Uterus (tissue), 4 donors: Measurements from ENCODE around the gene ATP6AP1. TPM values are rescaled to one million over a fixed set of nuclear protein-coding genes. Genes with fewer than 3 reads are reported as not detected.
A peak's percentile ranks its signal among the peaks of the same experiment; 100 is the strongest.

ENCODE experiments used
- DNase-seq, 2 donors: peaks; one replicate each; pipeline ENCODE4 v3.0.0-alpha.2; 2019 to 2020
- H3K27ac ChIP-seq, 2 donors: fragments of 200-600 bp; sonication (generic); 1 replicate in 1 of 2; 2 replicates in 1 of 2; pipeline ENCODE4 v1.5.1; 2016 to 2018
- H3K27me3 ChIP-seq, 2 donors: fragments of 200-600 bp; sonication (generic); one replicate each; pipeline ENCODE4 v1.5.1; 2018 to 2019; ENCODE audit warnings: control low read depth in 1 of 2
- H3K36me3 ChIP-seq, 2 donors: fragments of 200-600 bp; sonication (generic); one replicate each; pipeline ENCODE4 v1.5.1; 2019; ENCODE audit warnings: control low read depth in 1 of 2
- H3K4me1 ChIP-seq, 2 donors: fragments of 200-600 bp; sonication (generic); one replicate each; pipeline ENCODE4 v1.5.1; 2018 to 2019; ENCODE audit warnings: control low read depth in 1 of 2
- H3K4me3 ChIP-seq, 2 donors: fragments of 200-600 bp; sonication (generic); 1 replicate in 1 of 2; 2 replicates in 1 of 2; pipeline ENCODE4 v1.5.1; 2018 to 2019; ENCODE audit warnings: mild to moderate bottlenecking in 1 of 2
- H3K9me3 ChIP-seq, 2 donors: fragments of 200-600 bp; sonication (generic); one replicate each; pipeline ENCODE4 v1.5.1; 2019; ENCODE audit warnings: control low read depth in 1 of 2
- POLR2A ChIP-seq, 2 donors: fragments of 450-650 bp; IDR thresholded peaks; one replicate each; pipeline ENCODE4 v1.6.1; 2016; ENCODE audit warnings: antibody characterized with exemption in 2 of 2, mild to moderate bottlenecking in 1 of 2, moderate library complexity in 1 of 2
- intact Hi-C: fragments of 100-400 bp; cut with DNase I; formaldehyde crosslinking; loops from one replicate; pipeline ENCODE4 v1.15.1; 2023; ENCODE audit warnings: low total_unique reads
- total RNA-seq, 4 donors: library from RNA; depleted of rRNA in 3 of 4; stranded (reverse); fragments of >200 nt in 3 of 4; gene quantifications; one replicate each; pipeline versions ENCODE4 v1.1.0 to v1.2.4, GENCODE V29; 2014 to 2023
- TF ChIP-seq, protein P1 (sequence below), 4 experiments: fragments of 200-600 bp in 2 of 4; fragments of 450-650 bp in 2 of 4; sonication (generic) in 2 of 4; IDR thresholded peaks; one replicate each; pipeline ENCODE4 v1.5.1; 2016 to 2019; ENCODE audit warnings: antibody characterized with exemption in 4 of 4, mild to moderate bottlenecking in 2 of 4, moderate library complexity in 1 of 4
- donor health status: DM: yes; HTN: yes; CAD: no.

The ATP6AP1 gene
- total RNA-seq, 4 donors from 2014 or later: 5.1 to 71.3 (median 42.1) TPM

DNA sequence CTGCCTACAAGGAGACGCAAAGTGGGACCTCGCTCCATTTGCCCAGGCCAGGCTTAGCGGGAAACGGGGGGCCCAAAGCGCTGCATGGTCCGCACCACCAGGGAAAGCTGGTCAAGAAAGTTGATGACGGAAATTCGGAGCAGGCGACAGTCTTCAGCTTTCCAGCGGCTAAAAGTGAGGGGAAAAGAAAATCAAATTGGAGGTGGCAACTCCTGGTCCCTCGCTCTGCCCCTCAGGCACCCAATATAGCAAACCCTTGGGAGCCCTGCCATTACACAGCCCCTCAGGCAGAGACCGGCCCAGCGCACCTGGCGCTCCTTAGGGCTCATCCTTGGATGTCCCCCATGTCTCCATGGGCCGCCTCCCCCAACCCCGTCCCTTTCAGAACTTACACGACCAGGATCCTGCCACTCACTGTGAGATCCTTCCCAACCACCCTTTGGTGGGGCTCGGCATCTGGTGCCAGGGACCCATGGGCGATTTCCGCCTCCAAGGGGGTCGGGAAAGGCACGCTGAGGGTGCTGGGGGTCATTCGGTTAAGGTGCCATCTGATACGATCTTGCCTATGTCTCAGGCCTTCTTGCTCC is 49.5 kb downstream of the ATP6AP1 start:
- Histone ChIP-seq H3K4me3 (peak overlapping the region; percentile 33 to 49), H3K4me1 (peaks cover 0 to 3% of the 10 kb centered on the region in 2 donors), H3K9me3 (no peaks in the 10 kb centered on the region), H3K27ac (peak overlapping the region; percentile 70 to 86), H3K27me3 (no peaks in the 10 kb centered on the region), H3K36me3 (no peaks in the 10 kb centered on the region)
- peak in 1 of 2 donors; percentile 26 for DNase-seq
- intact Hi-C loops: no loop called here
- TF ChIP-seq POLR2A (IDR thresholded peaks at IDR 0.05): no peak
- TF ChIP-seq, protein P1, sequence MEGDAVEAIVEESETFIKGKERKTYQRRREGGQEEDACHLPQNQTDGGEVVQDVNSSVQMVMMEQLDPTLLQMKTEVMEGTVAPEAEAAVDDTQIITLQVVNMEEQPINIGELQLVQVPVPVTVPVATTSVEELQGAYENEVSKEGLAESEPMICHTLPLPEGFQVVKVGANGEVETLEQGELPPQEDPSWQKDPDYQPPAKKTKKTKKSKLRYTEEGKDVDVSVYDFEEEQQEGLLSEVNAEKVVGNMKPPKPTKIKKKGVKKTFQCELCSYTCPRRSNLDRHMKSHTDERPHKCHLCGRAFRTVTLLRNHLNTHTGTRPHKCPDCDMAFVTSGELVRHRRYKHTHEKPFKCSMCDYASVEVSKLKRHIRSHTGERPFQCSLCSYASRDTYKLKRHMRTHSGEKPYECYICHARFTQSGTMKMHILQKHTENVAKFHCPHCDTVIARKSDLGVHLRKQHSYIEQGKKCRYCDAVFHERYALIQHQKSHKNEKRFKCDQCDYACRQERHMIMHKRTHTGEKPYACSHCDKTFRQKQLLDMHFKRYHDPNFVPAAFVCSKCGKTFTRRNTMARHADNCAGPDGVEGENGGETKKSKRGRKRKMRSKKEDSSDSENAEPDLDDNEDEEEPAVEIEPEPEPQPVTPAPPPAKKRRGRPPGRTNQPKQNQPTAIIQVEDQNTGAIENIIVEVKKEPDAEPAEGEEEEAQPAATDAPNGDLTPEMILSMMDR (IDR thresholded peaks at IDR 0.05): no peak

DNA sequence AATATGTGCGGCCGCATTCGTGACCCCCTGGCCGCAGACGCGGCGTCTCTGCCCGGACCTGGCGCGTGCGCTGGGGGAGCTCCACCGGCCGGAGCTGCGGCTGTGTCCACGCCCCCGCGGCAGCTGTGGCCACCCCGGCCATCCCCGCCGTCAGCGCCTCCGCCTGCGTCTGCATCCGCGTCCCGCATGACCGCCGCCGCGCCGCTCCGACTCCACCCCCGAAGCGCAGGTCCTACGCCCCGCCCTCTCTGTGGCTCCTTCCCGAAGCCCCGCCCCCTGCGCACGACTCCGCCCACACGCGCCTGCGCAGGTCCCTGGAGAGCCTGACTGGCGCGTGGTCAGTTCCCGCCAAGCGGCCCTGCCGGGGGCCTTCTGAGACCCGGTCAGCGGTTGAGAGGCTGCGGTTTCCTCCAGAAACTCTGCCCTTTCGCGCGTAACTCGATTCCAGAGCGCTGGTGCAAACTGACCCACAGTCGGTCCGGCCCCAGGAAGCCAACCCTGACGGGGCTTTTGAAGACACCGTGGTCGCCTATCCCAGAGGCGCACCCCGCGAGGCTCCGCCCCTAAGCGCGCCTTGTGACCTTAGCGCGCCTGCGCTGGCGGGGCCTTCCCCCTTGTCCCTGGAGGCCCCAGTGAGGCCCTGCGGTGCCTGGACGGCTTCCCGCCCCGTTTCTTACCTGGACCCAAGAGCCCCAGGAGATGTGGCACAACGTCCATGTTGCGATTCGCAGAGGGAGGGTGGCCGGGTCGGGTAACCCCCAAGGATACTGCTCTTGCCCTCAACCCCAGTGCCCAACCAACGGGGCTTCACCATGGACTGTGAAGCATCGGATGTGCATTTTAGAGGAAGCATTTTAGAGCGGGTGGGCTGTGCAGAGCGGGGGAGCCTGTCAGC is 50.5 kb downstream of the ATP6AP1 start, which contains the start of gene LAGE3:
TSS of gene LAGE3 (minus strand) at position 554 of the 895 bp plus-strand sequence. CDS start at position 188, 366 bp downstream.
- Histone ChIP-seq H3K4me1 (peaks cover 0 to 3% of the 10 kb centered on the region in 2 donors), H3K9me3 (no peaks in the 10 kb centered on the region), H3K36me3 (no peaks in the 10 kb centered on the region), H3K4me3 (peak within 1 kb of the TSS; percentile 33 to 49), H3K27ac (peak within 1 kb of the TSS; percentile 70 to 86), H3K27me3 (no peaks in the 10 kb centered on the region)
- DNase-seq: peak; percentile 91 to 93
- intact Hi-C loops: no loop called here
- TF ChIP-seq POLR2A (IDR thresholded peaks at IDR 0.05): peak; percentile 52 to 62
- TF ChIP-seq, protein P1 (IDR thresholded peaks at IDR 0.05): peak in 1 of 4 experiments; percentile 18

DNA sequence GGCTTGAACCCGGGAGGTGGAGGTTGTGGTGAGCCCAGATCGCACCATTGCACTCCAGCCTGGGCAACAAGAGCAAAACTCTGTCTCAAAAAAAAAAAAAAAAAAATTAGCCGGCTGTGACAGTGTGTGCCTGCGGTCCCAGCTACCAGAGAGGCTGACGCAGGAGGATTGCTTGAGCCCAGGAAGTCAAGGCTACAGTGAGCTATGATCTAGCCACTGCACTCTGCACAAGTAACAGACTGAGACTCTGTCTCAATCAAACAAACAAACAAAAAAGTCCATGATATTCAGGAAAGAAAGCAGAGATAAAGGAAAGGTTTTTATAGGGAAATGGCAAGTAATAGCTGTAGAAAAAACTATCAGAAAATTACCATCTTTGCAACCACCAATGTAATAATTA is 52.7 kb downstream of the ATP6AP1 start:
- H3K27me3 ChIP-seq: no peaks in the 10 kb centered on the region
- no peak overlapping the region for H3K27ac ChIP-seq
- DNase-seq: no peak
- H3K36me3 ChIP-seq: no peaks in the 10 kb centered on the region
- TF ChIP-seq, protein P1 (IDR thresholded peaks at IDR 0.05): no peak
- TF ChIP-seq POLR2A (IDR thresholded peaks at IDR 0.05): no peak
- H3K9me3 ChIP-seq: no peaks in the 10 kb centered on the region
- no peak overlapping the region for H3K4me3 ChIP-seq
- intact Hi-C loops: no loop called here
- H3K4me1 ChIP-seq: peaks cover 0 to 3% of the 10 kb centered on the region in 2 donors

DNA sequence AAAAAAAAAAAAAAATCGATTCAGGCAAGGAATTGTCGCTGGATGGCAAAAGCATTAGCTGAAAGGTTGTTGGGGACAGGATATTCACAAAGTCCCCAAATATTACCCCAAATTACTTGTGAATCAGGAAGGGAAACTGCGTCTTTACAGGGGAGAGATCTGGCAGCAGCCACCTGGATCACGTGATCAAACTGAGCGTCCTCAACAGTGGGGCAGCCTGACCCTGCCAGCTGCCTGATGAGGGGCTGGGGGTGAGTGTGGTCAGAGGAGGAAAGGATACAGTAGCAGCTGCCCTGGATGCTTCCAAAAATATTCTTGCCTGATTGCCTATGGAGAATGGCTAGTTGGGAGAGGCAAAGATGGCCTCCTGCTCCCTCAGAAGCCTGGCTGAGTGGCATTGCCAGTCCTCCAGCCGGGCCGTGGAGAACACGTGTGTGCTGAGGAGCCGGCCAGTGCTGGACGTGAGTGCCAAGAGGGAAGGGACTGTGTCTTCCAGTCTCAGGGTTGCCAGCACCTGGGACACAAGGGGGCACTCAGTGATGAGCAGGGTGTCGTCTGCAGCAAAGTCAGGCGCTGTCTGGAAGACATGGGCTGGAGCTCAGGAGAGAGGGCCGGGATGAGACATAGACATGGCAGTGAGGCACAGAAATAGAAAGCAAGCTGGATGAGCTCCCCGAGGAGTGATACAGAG is 53.6 kb downstream of the ATP6AP1 start:
- intact Hi-C loops: no loop called here
- TF ChIP-seq, protein P1 (IDR thresholded peaks at IDR 0.05): no peak
- TF ChIP-seq POLR2A (IDR thresholded peaks at IDR 0.05): no peak
- H3K27me3 ChIP-seq: no peaks in the 10 kb centered on the region
- no peak overlapping the region for H3K4me3 ChIP-seq
- no peak for DNase-seq
- no peak overlapping the region for H3K27ac ChIP-seq
- H3K4me1 ChIP-seq: peaks cover 0 to 3% of the 10 kb centered on the region in 2 donors
- no peaks in the 10 kb centered on the region for H3K9me3 ChIP-seq
- H3K36me3 ChIP-seq: no peaks in the 10 kb centered on the region
